CD14-positive monocyte (primary cell): ENCODE results near the gene TMEM30B. TPM values are rescaled to one million over a fixed set of nuclear protein-coding genes. Genes with fewer than 3 reads are reported as not detected.
"Not testable (repeated sequence)": the region's sequence is repeated elsewhere in the genome, so short reads cannot be mapped to it uniquely, and the experiment has no call there.

ENCODE experiments used
- DNase-seq, 3 donors: peaks; one replicate each; pipeline ENCODE4 v3.0.0-alpha.2; 2011 to 2022
- H2AFZ ChIP-seq: 2 replicates; pipeline ENCODE4 v1.6.0; 2012; ENCODE audit warnings: mild to moderate bottlenecking, low read depth, low read length, inconsistent platforms; ENCODE audit not compliant: insufficient read depth, poor library complexity, severe bottlenecking
- H3K27ac ChIP-seq, 2 donors: 1 replicate in 1 of 2; 2 replicates in 1 of 2; pipeline ENCODE4 v1.5.1; 2012 to 2013; ENCODE audit warnings: low read length in 2 of 2, control low read depth in 1 of 2, inconsistent platforms in 1 of 2, low read depth in 1 of 2, mild to moderate bottlenecking in 1 of 2
- H3K27me3 ChIP-seq, 2 donors: one replicate each; pipeline versions ENCODE4 v1.6.0 to v1.6.1; 2011 to 2013; ENCODE audit warnings: low read length in 2 of 2; ENCODE audit not compliant: control insufficient read depth in 2 of 2, insufficient read depth in 2 of 2
- H3K36me3 ChIP-seq, 2 donors: replicated peaks in 1 of 2; 1 replicate in 1 of 2; 2 replicates in 1 of 2; pipeline versions ENCODE4 v1.5.1 to v1.6.1; 2012 to 2013; ENCODE audit warnings: low read length in 2 of 2, control low read depth in 1 of 2, inconsistent platforms in 1 of 2, mild to moderate bottlenecking in 1 of 2; ENCODE audit not compliant: insufficient read depth in 2 of 2, control insufficient read depth in 1 of 2
- H3K4me1 ChIP-seq, 2 donors: 1 replicate in 1 of 2; 2 replicates in 1 of 2; pipeline versions ENCODE4 v1.5.1 to v1.6.1; 2012 to 2013; ENCODE audit warnings: low read length in 2 of 2, control low read depth in 1 of 2, inconsistent platforms in 1 of 2, mild to moderate bottlenecking in 1 of 2, moderate library complexity in 1 of 2; ENCODE audit not compliant: insufficient read depth in 2 of 2, control insufficient read depth in 1 of 2
- H3K4me2 ChIP-seq: replicated peaks from 2 replicates; pipeline ENCODE3; 2012; ENCODE audit warnings: low read length, moderate library complexity, mild to moderate bottlenecking; ENCODE audit not compliant: poor library complexity, severe bottlenecking; ENCODE audit errors: extremely low read depth
- H3K4me3 ChIP-seq, 3 experiments: fragments of 200-600 bp in 1 of 3; sonication (generic) in 1 of 3; replicated peaks in 1 of 3; 1 replicate in 2 of 3; 2 replicates in 1 of 3; pipeline ENCODE4 v1.5.1; 2011 to 2013; ENCODE audit warnings: low read length in 3 of 3, mild to moderate bottlenecking in 3 of 3, control low read depth in 2 of 3, low read depth in 2 of 3, inconsistent platforms in 1 of 3, moderate library complexity in 1 of 3
- H3K79me2 ChIP-seq: 2 replicates; pipeline ENCODE4 v1.6.0; 2012; ENCODE audit warnings: mild to moderate bottlenecking, control low read depth, inconsistent platforms, low read length, moderate library complexity; ENCODE audit not compliant: insufficient read depth
- H3K9ac ChIP-seq: 2 replicates; pipeline ENCODE4 v1.6.0; 2017; ENCODE audit warnings: low read length, mild to moderate bottlenecking; ENCODE audit not compliant: insufficient read depth, poor library complexity, severe bottlenecking
- H3K9me3 ChIP-seq, 2 donors: replicated peaks in 1 of 2; 1 replicate in 1 of 2; 2 replicates in 1 of 2; pipeline versions ENCODE4 v1.5.1 to v1.6.1; 2012 to 2013; ENCODE audit warnings: low read length in 2 of 2, control low read depth in 1 of 2; ENCODE audit not compliant: control insufficient read depth in 1 of 2, insufficient read depth in 1 of 2
- H4K20me1 ChIP-seq: 2 replicates; pipeline ENCODE4 v1.6.0; 2012; ENCODE audit warnings: mild to moderate bottlenecking, low read length, control low read depth, moderate library complexity; ENCODE audit not compliant: insufficient read depth
- H3K27ac Mint-ChIP-seq, 7 donors: one replicate each; pipeline ENCODE4 v1.8.0; 2020; ENCODE audit warnings: mild to moderate bottlenecking in 7 of 7, mixed read lengths in 7 of 7, moderate library complexity in 6 of 7, inconsistent platforms in 2 of 7
- H3K27me3 Mint-ChIP-seq, 3 donors: one replicate each; pipeline ENCODE4 v1.8.0; 2021 to 2022; ENCODE audit warnings: low read depth in 3 of 3, mild to moderate bottlenecking in 3 of 3, mixed read lengths in 3 of 3, moderate library complexity in 3 of 3, inconsistent platforms in 1 of 3
- H3K36me3 Mint-ChIP-seq, 2 donors: one replicate each; pipeline ENCODE4 v1.8.0; 2020; ENCODE audit warnings: mixed read lengths in 2 of 2, inconsistent platforms in 1 of 2, mild to moderate bottlenecking in 1 of 2
- H3K4me1 Mint-ChIP-seq: one replicate; pipeline ENCODE4 v1.8.0; 2020; ENCODE audit warnings: mild to moderate bottlenecking, mixed read lengths
- H3K4me3 Mint-ChIP-seq, 2 donors: one replicate each; pipeline ENCODE4 v1.8.0; 2020; ENCODE audit warnings: mild to moderate bottlenecking in 2 of 2, mixed read lengths in 2 of 2, moderate library complexity in 1 of 2
- H3K9me3 Mint-ChIP-seq, 7 donors: one replicate each; pipeline ENCODE4 v1.8.0; 2020 to 2022; ENCODE audit warnings: mixed read lengths in 7 of 7, mild to moderate bottlenecking in 6 of 7, moderate library complexity in 6 of 7, inconsistent platforms in 2 of 7
- CTCF ChIP-seq: fragments of 200-600 bp; IDR thresholded peaks from one replicate; pipeline ENCODE4 v1.8.0; 2022; ENCODE audit warnings: antibody characterized with exemption, mild to moderate bottlenecking
- WGBS: methylation state at CpG from one replicate; pipeline ENCODE4 v1.1.5; 2013; ENCODE audit warnings: missing lambda C conversion rate; ENCODE audit not compliant: insufficient coverage; 5-methylcytosine and 5-hydroxymethylcytosine counted together
- intact Hi-C, 2 donors: fragments of 100-400 bp; cut with micrococcal nuclease; formaldehyde crosslinking; loops; one replicate each; pipeline versions ENCODE4 v1.15.0 to v1.15.1; 2023
- polyA plus RNA-seq, 3 donors: library from polyadenylated mRNA; depleted of rRNA in 1 of 3; unstranded in 2 of 3; stranded (reverse) in 1 of 3; fragments of 300-500 nt in 2 of 3; fragments of >200 nt in 1 of 3; fragmentation: Illumina TruSeq in 2 of 3; gene quantifications; 1 replicate in 2 of 3; 2 replicates in 1 of 3; pipeline ENCODE4 v1.2.3, GENCODE V29; 2012 to 2021

Gene TMEM30B
- polyA plus RNA-seq, 3 donors: not detected

DNA sequence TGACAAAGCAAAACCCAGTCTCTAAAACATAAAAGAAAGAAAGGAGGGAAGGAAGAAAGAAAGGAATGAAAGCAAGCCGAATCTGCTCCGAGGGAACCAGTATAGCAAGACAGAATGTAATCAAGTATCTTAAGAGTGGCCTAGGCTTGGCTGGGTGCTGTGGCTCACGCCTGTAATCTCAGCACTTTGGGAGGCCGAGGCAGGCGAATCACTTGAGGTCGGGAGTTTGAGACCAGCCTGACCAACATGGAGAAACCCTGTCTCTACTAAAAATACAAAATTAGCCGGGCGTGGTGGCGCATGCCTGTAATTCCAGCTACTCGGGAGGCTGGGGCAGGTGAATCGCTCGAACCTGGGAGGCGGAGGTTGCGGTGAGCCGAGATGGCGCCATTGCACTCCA, 39.0 kb upstream of the TMEM30B start:
- Mint-ChIP-seq H3K27me3 (peaks cover 10 to 17% (median 16%) of the 10 kb centered on the region in 3 donors), H3K4me1 (peaks cover 23% of the 10 kb centered on the region)
- WGBS: 80% methylated on average over 3 of the region's 16 CpGs
- not testable (repeated sequence) for H2AFZ ChIP-seq, H4K20me1 ChIP-seq, H3K27ac ChIP-seq, H3K4me3 ChIP-seq, H3K27ac Mint-ChIP-seq, H3K36me3 Mint-ChIP-seq, H3K4me3 Mint-ChIP-seq, H3K4me2 ChIP-seq, H3K9ac ChIP-seq, H3K36me3 ChIP-seq, H3K9me3 Mint-ChIP-seq, DNase-seq, H3K9me3 ChIP-seq
- Histone ChIP-seq H3K27me3 (peaks cover 4 to 11% of the 10 kb centered on the region in 2 donors), H3K4me1 (peaks cover 18 to 19% of the 10 kb centered on the region in 2 donors), H3K79me2 (peaks cover 19% of the 10 kb centered on the region)
- intact Hi-C loops: loop anchor here in 1 of 2 donors (5.0 kb wide), 1 partner anchor 117 kb away; no protein-coding TSS in a partner anchor

- H3K9me3 ChIP-seq: no peaks in the 10 kb centered on the region
- H3K4me1 ChIP-seq: peaks cover 18 to 19% of the 10 kb centered on the region in 2 donors
- no peak for DNase-seq
- no peak for TF ChIP-seq CTCF
- Mint-ChIP-seq H3K36me3 (peaks cover 0 to 10% of the 10 kb centered on the region in 2 donors), H3K4me1 (peaks cover 23% of the 10 kb centered on the region), H3K4me3 (no peak overlapping the region), H3K27me3 (peaks cover 10 to 17% (median 16%) of the 10 kb centered on the region in 3 donors), H3K27ac (no peak overlapping the region), H3K9me3 (peaks cover 0 to 4% (median 0%) of the 10 kb centered on the region in 7 donors)
- no peak overlapping the region for H3K9ac ChIP-seq
- H3K36me3 ChIP-seq: no peaks in the 10 kb centered on the region
- H3K27ac ChIP-seq: no peak overlapping the region
- no peak overlapping the region for H2AFZ ChIP-seq
- WGBS: 87% methylated on average over 3 of the region's 6 CpGs
- no peak overlapping the region for H3K4me2 ChIP-seq
- H3K79me2 ChIP-seq: peaks cover 18% of the 10 kb centered on the region
- H4K20me1 ChIP-seq: no peaks in the 10 kb centered on the region
- intact Hi-C loops: loop anchor here in 1 of 2 donors (5.0 kb wide), 1 partner anchor 118 kb away; no protein-coding TSS in a partner anchor
- peaks cover 4 to 11% of the 10 kb centered on the region in 2 donors for H3K27me3 ChIP-seq
- H3K4me3 ChIP-seq: no peak overlapping the region
Observed at GRCh38 chr14:61319706-61320105, 38.6 kb upstream of the TMEM30B start.
